SK-N-SH (cell line): ENCODE results near the gene LDB3. TPM values are rescaled to one million over a fixed set of nuclear protein-coding genes. Genes with fewer than 3 reads are reported as not detected.

Source experiments
- CTCF ChIA-PET: fragments of 300-600, 350-600 bp; formaldehyde crosslinking; extraction: SDS; loops from one replicate; lab custom pipeline; 2021; lab: Yijun Ruan, JAX
- POLR2A ChIA-PET: fragments of 350-600 bp; sonication (Branson Sonifier 250); formaldehyde crosslinking; extraction: SDS; loops from one replicate; lab custom pipeline; 2020; ENCODE audit warnings: antibody characterized with exemption, inconsistent platforms; lab: Yijun Ruan, JAX
- DNase-seq: peaks from one replicate; pipeline ENCODE4 v3.0.0; 2012
- H2AFZ ChIP-seq: fragments of 200-600 bp; sonication (generic); 2 replicates; pipeline ENCODE4 v1.8.1; 2016; ENCODE audit warnings: antibody characterized with exemption, mild to moderate bottlenecking, low read depth
- H3F3A ChIP-seq: fragments of 200-600 bp; sonication (generic); replicated peaks from 2 replicates; pipeline ENCODE3; 2016; ENCODE audit warnings: antibody characterized with exemption, mild to moderate bottlenecking; ENCODE audit not compliant: insufficient read depth
- H3K27ac ChIP-seq, 2 experiments: fragments of 200-500 bp in 1 of 2; fragments of 200-600 bp in 1 of 2; sonication (Bioruptor generic) in 1 of 2; sonication (generic), shearing (Covaris generic) in 1 of 2; 2 replicates each; pipeline versions ENCODE4 v1.5.1 to v1.6.1; 2014 to 2016; ENCODE audit warnings: low read depth in 2 of 2, inconsistent platforms in 1 of 2, low read length in 1 of 2, mild to moderate bottlenecking in 1 of 2, mixed read lengths in 1 of 2
- H3K27me3 ChIP-seq: fragments of 200-600 bp; sonication (generic), shearing (Covaris generic); 2 replicates; pipeline ENCODE4 v1.6.1; 2016; ENCODE audit warnings: mixed run types; ENCODE audit not compliant: insufficient read depth
- H3K36me3 ChIP-seq, 2 experiments: fragments of 200-500 bp in 1 of 2; fragments of 200-600 bp in 1 of 2; sonication (Bioruptor generic) in 1 of 2; sonication (generic) in 1 of 2; replicated peaks in 1 of 2; 2 replicates each; pipeline versions ENCODE3 to v1.5.1; 2014 to 2016; ENCODE audit warnings: low read length in 1 of 2, mild to moderate bottlenecking in 1 of 2; ENCODE audit not compliant: insufficient read depth in 2 of 2, control insufficient read depth in 1 of 2
- H3K4me1 ChIP-seq, 2 experiments: fragments of 200-500 bp in 1 of 2; fragments of 200-600 bp in 1 of 2; sonication (Bioruptor generic) in 1 of 2; sonication (generic), shearing (Covaris generic) in 1 of 2; 2 replicates each; pipeline versions ENCODE4 v1.5.1 to v1.6.1; 2014 to 2016; ENCODE audit warnings: low read depth in 1 of 2, low read length in 1 of 2, mixed run types in 1 of 2; ENCODE audit not compliant: insufficient read depth in 2 of 2, control insufficient read depth in 1 of 2
- H3K4me2 ChIP-seq: fragments of 200-600 bp; sonication (generic), shearing (Covaris generic); 2 replicates; pipeline ENCODE4 v1.6.1; 2017; ENCODE audit warnings: mixed run types
- H3K4me3 ChIP-seq, 2 experiments: fragments of 200-500 bp in 1 of 2; fragments of 200-600 bp in 1 of 2; sonication (Bioruptor generic) in 1 of 2; sonication (generic), shearing (Covaris generic) in 1 of 2; 2 replicates each; pipeline versions ENCODE4 v1.5.1 to v1.8.1; 2014 to 2016; ENCODE audit warnings: low read depth in 2 of 2, inconsistent platforms in 1 of 2, low read length in 1 of 2, mild to moderate bottlenecking in 1 of 2, mixed read lengths in 1 of 2, moderate library complexity in 1 of 2
- H3K79me2 ChIP-seq: fragments of 200-600 bp; sonication (generic); 2 replicates; pipeline ENCODE4 v1.8.1; 2017; ENCODE audit warnings: mild to moderate bottlenecking; ENCODE audit not compliant: insufficient read depth
- H3K9ac ChIP-seq: fragments of 200-600 bp; sonication (generic); 2 replicates; pipeline ENCODE4 v1.6.1; 2017; ENCODE audit warnings: mixed run types
- H3K9me2 ChIP-seq: fragments of 200-600 bp; sonication (generic); 2 replicates; pipeline ENCODE4 v1.6.1; 2017; ENCODE audit warnings: mixed run types
- H3K9me3 ChIP-seq: fragments of 200-600 bp; sonication (generic); 2 replicates; pipeline ENCODE4 v1.6.1; 2017; ENCODE audit warnings: mixed run types, mild to moderate bottlenecking, moderate library complexity
- H4K20me1 ChIP-seq: fragments of 200-600 bp; sonication (generic); 2 replicates; pipeline ENCODE4 v1.6.1; 2017; ENCODE audit warnings: mild to moderate bottlenecking, mixed run types; ENCODE audit not compliant: insufficient read depth
- CHD2 ChIP-seq: fragments of 150-350 bp; IDR thresholded peaks from 2 replicates; pipeline ENCODE4 v1.6.1; 2018; ENCODE audit warnings: low read length; ENCODE audit not compliant: partially characterized antibody
- CTCF ChIP-seq: fragments of 200-600 bp; sonication (generic); IDR thresholded peaks from 2 replicates; pipeline ENCODE4 v1.6.1; 2017; ENCODE audit warnings: antibody characterized with exemption, mild to moderate bottlenecking, moderate library complexity
- EP300 ChIP-seq, 2 experiments: IDR thresholded peaks; 2 replicates each; pipeline versions ENCODE4 v1.4.0 to v1.6.1; 2012; ENCODE audit warnings: borderline replicate concordance in 1 of 2, low read depth in 1 of 2, low read length in 1 of 2
- FOSL2 ChIP-seq: IDR thresholded peaks from 2 replicates; pipeline ENCODE4 v1.4.0; 2012; ENCODE audit warnings: low read depth, mild to moderate bottlenecking, moderate library complexity, borderline replicate concordance
- FOXJ3 ChIP-seq: sonication (generic); formaldehyde crosslinking; IDR thresholded peaks from 2 replicates; pipeline ENCODE4 v1.5.1; 2020; ENCODE audit warnings: mild to moderate bottlenecking, missing genetic modification reagents
- GABPA ChIP-seq: IDR thresholded peaks from 2 replicates; pipeline ENCODE4 v1.4.0; 2012; ENCODE audit warnings: low read depth, mild to moderate bottlenecking
- JUND ChIP-seq: IDR thresholded peaks from 2 replicates; pipeline ENCODE4 v1.4.0; 2012
- MAX ChIP-seq: IDR thresholded peaks from 2 replicates; pipeline ENCODE4 v1.4.0; 2012; ENCODE audit warnings: low read depth
- NRF1 ChIP-seq: IDR thresholded peaks from 2 replicates; pipeline ENCODE4 v1.6.1; 2012; ENCODE audit warnings: low read depth, mild to moderate bottlenecking, low read length
- POLR2AphosphoS5 ChIP-seq: IDR thresholded peaks from 2 replicates; pipeline ENCODE4 v1.6.1; 2012; ENCODE audit warnings: low read depth, low read length
- RCOR1 ChIP-seq: fragments of 150-350 bp; IDR thresholded peaks from 2 replicates; pipeline ENCODE4 v1.6.1; 2017; ENCODE audit warnings: antibody characterized with exemption, low read length
- RFX5 ChIP-seq: IDR thresholded peaks from 2 replicates; pipeline ENCODE4 v1.6.1; 2012; ENCODE audit warnings: mild to moderate bottlenecking, improper control_type of control experiment, low read length
- SIN3A ChIP-seq: IDR thresholded peaks from 2 replicates; pipeline ENCODE4 v1.6.1; 2012; ENCODE audit warnings: low read depth, mild to moderate bottlenecking, low read length, moderate library complexity, borderline replicate concordance
- WGBS: methylation state at CpG from one replicate; pipeline ENCODE4 v1.1.6; 2017; ENCODE audit warnings: low lambda C conversion rate; 5-methylcytosine and 5-hydroxymethylcytosine counted together
- polyA plus RNA-seq, 3 experiments: library from polyadenylated mRNA; depleted of rRNA; stranded (reverse); fragments of >200 nt; gene quantifications; 2 replicates each; pipeline ENCODE4 v1.2.3, GENCODE V29; 2012
- TF ChIP-seq, protein P1 (sequence below): fragments of 150-350 bp; IDR thresholded peaks from 2 replicates; pipeline ENCODE4 v1.6.1; 2017; ENCODE audit warnings: antibody characterized with exemption, low read length, low read depth, borderline replicate concordance
- TF ChIP-seq, protein P2 (sequence below): IDR thresholded peaks from 2 replicates; pipeline ENCODE4; 2012
- TF ChIP-seq, protein P3 (sequence below): IDR thresholded peaks from 2 replicates; pipeline ENCODE4 v1.4.0; 2012; ENCODE audit warnings: low read depth, borderline replicate concordance

Gene LDB3
- polyA plus RNA-seq, 1 of the 3 experiments (the other 2 are of a cell fraction): 0.48 TPM

- no peak overlapping the region for H3K4me3 ChIP-seq
- H3K9me3 ChIP-seq: no peaks in the 10 kb centered on the region
- H3F3A ChIP-seq: peaks cover 7% of the 10 kb centered on the region
- no peaks in the 10 kb centered on the region for H4K20me1 ChIP-seq
- H3K27ac ChIP-seq: no peak overlapping the region
- no peaks in the 10 kb centered on the region for H3K27me3 ChIP-seq
- ChIA-PET CTCF (interaction anchor here (0.6 to 1.8 kb wide), 3 partner anchors 13 to 208 kb away, joined by 3 to 7 read pairs (median 7); no protein-coding TSS in a partner anchor), POLR2A (interaction anchor here (2.0 kb wide), 1 partner anchor 49 kb away, joined by 6 read pairs; the partner anchor contains the start of gene BMPR1A)
- H3K4me1 ChIP-seq: peaks cover 5 to 6% of the 10 kb centered on the region in 2 experiments; a peak in 2 of 4 replicates
- no peak for DNase-seq
- 67% methylated on average over 1 of the region's 1 CpG for WGBS
- no peaks in the 10 kb centered on the region for H3K9me2 ChIP-seq
- no peaks in the 10 kb centered on the region for H3K79me2 ChIP-seq
- H3K4me2 ChIP-seq: no peak overlapping the region
- TF ChIP-seq, protein P1, sequence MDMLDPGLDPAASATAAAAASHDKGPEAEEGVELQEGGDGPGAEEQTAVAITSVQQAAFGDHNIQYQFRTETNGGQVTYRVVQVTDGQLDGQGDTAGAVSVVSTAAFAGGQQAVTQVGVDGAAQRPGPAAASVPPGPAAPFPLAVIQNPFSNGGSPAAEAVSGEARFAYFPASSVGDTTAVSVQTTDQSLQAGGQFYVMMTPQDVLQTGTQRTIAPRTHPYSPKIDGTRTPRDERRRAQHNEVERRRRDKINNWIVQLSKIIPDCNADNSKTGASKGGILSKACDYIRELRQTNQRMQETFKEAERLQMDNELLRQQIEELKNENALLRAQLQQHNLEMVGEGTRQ: no peak
- TF ChIP-seq CTCF: no peak
- TF ChIP-seq, protein P2, sequence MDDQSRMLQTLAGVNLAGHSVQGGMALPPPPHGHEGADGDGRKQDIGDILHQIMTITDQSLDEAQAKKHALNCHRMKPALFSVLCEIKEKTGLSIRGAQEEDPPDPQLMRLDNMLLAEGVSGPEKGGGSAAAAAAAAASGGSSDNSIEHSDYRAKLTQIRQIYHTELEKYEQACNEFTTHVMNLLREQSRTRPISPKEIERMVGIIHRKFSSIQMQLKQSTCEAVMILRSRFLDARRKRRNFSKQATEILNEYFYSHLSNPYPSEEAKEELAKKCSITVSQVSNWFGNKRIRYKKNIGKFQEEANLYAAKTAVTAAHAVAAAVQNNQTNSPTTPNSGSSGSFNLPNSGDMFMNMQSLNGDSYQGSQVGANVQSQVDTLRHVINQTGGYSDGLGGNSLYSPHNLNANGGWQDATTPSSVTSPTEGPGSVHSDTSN: no peak
- TF ChIP-seq NRF1: no peak
- TF ChIP-seq, protein P3, sequence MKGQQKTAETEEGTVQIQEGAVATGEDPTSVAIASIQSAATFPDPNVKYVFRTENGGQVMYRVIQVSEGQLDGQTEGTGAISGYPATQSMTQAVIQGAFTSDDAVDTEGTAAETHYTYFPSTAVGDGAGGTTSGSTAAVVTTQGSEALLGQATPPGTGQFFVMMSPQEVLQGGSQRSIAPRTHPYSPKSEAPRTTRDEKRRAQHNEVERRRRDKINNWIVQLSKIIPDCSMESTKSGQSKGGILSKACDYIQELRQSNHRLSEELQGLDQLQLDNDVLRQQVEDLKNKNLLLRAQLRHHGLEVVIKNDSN: no peak
- TF ChIP-seq JUND: no peak
- TF ChIP-seq FOSL2: no peak
- no peak for TF ChIP-seq CHD2
- no peak for TF ChIP-seq MAX
- TF ChIP-seq SIN3A: no peak
- TF ChIP-seq RCOR1: no peak
- no peak for TF ChIP-seq POLR2AphosphoS5
- TF ChIP-seq FOXJ3 (CRISPR knock-in tag): no peak
- TF ChIP-seq GABPA: no peak
- no peak for TF ChIP-seq RFX5
- TF ChIP-seq EP300 (IDR thresholded peaks at IDR 0.05; ENCODE audit: borderline replicate concordance in 1 of 2, low read depth in 1 of 2, low read length in 1 of 2): no peak
- TF ChIP-seq, all 33 proteins: peak for 0
- Histone ChIP-seq H3K9ac (no peak overlapping the region), H2AFZ (no peak overlapping the region), H3K36me3 (no peaks in the 10 kb centered on the region)
These were observed 38.7 kb downstream of the LDB3 start for GRCh38 chr10:86706977-86707376.
